NOMO-1 treated with DMSO at 0.1 percent for 48 hours (cell line): ENCODE results near the gene BMERB1.
"Not testable (repeated sequence)": the region's sequence is repeated elsewhere in the genome, so short reads cannot be mapped to it uniquely, and the experiment has no call there.

Experiments used
- DNase-seq: peaks from one replicate; lab custom pipeline; 2025; ENCODE audit not compliant: unreplicated experiment; lab: John Stamatoyannopoulos, UW

Gene BMERB1

DNA sequence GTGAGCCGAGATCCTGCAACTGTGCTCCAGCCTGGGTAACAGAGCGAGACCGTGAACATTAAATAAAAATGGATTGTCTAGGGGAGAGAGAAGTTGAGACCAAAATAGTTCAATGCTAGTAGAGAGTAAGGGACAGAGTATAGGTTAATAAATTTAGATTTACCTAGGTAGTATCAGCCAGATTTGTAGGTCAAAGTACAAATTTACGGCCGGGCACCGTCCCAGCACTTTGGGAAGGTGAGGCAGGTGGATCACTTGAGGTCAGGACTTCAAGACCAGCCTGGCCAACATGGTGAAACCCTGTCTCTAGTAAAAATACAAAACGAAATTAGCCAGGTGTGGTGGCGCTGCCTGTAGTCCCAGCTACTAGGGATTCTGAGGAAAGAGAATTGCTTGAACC lies 12.2 kb upstream of the BMERB1 start:
- no peak for DNase-seq

GRCh38 chr16:15425861-15426260 lies 8.5 kb upstream of the BMERB1 start:
- DNase-seq = no peak

GRCh38 chr16:15426796-15427195 lies 7.6 kb upstream of the BMERB1 start:
- DNase-seq = no peak

GRCh38 chr16:15427648-15428239 lies 6.6 kb upstream of the BMERB1 start:
- peak; percentile 21 for DNase-seq

GRCh38 chr16:15430884-15431283 lies 3.5 kb upstream of the BMERB1 start:
- DNase-seq = not testable (repeated sequence)

DNA sequence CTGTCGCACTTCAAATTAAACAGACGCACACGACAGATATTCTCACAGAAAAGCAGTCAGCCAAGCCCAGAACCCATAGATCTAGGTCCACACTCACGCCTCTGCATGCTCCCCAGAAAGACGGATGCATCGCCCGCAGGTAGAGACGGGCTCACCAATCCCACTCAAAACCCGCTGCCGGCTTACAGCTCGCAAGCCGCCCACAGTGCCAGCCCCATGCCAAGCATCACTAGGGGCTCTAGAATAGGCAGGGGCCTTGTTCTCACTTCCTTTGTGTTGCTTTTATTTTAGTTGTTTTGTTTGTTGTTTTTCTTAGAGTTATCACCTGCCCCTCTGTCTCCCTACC lies 336 bp upstream of the BMERB1 start:
- no peak for DNase-seq

GRCh38 chr16:15435216-15435864 lies 952 bp downstream of the BMERB1 start:
- peak; percentile 11 for DNase-seq

DNA sequence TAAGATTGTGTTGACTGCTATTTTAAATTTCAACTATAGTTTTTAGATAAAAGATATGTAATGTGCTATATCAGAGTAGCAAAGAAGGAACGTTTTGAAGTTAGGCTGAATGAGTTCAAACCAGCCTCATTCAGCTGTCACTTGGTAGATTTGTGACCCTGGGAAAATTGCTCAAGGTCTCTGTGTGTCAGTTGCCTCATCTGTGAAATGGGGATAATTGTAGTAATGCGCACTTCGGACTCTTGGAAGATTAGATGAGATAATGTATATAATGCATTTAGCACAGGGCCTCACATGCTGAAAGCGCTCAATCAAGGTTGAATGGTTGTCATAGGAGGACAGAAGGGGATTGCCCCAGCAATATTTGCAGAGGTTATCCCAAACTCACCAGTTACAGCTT lies 4.7 kb downstream of the BMERB1 start:
- DNase-seq = no peak

DNA sequence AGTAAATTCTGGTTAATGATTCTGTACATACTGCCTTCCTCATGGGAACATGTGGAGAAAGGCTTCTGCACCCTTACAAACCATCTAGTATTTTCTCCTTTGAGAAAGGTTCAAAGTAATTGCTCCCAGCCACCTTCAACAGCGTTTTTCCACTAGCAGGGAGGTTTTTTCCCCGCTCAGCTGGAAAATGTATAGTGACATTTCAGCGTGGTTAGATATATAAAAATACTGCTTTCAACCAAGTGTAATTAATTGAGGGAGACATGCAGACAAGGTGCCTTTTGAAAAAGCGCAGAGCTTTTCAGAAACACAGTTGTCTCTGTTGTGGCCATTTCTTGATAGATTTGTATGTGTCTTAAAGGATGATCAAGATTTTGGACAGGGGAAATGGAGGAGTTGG lies 5.1 kb downstream of the BMERB1 start:
- DNase-seq = no peak

- no peak for DNase-seq
Observed at GRCh38 chr16:15440852-15441251, 6.5 kb downstream of the BMERB1 start.

GRCh38 chr16:15442140-15442539 lies 7.8 kb downstream of the BMERB1 start:
- not testable (repeated sequence) for DNase-seq

GRCh38 chr16:15443753-15444152 lies 9.4 kb downstream of the BMERB1 start:
- no peak for DNase-seq

GRCh38 chr16:15444264-15444663 lies 9.9 kb downstream of the BMERB1 start:
- no peak for DNase-seq

DNA sequence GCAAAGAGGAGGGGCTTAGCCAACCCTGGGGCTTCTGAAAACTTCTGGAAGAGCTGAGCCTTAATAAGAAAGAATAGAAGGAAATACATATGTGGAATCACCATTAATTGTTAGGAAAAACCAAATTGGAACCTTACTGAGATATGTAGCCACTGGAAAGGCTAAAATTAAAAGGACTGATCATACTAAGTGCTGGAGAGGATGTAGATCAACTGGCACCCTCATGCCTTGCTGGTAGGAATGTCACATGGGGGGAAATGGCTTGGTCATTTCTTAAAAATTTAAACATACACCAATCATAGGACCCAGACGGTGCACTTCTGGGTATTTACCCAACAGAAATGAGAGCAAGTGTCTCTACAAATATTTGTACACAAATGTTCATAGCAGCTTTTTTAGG lies 11.1 kb downstream of the BMERB1 start:
- DNase-seq = no peak

GRCh38 chr16:15446901-15447300 lies 12.5 kb downstream of the BMERB1 start:
- no peak for DNase-seq

DNA sequence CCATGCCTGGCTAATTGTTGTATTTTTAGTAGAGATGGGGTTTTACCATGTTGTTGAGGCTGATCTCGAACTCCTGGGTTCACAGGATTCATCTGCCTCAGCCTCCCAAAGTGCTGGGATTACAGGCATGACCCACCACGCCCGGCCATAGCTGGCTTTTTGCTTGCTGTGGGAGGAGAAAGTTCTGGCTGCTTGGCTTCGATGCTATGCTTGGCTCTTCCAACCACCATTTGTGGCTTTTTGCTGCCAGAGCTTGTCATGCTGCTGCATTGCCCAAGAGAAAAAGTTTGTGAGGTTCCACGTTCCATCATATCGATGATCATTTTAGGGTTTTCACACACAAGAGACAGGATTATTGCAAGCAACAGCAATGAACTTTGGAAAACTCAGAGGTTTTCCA lies 16.2 kb downstream of the BMERB1 start:
- no peak for DNase-seq

- no peak for DNase-seq
Observed at GRCh38 chr16:15451098-15451731, 16.8 kb downstream of the BMERB1 start.

DNA sequence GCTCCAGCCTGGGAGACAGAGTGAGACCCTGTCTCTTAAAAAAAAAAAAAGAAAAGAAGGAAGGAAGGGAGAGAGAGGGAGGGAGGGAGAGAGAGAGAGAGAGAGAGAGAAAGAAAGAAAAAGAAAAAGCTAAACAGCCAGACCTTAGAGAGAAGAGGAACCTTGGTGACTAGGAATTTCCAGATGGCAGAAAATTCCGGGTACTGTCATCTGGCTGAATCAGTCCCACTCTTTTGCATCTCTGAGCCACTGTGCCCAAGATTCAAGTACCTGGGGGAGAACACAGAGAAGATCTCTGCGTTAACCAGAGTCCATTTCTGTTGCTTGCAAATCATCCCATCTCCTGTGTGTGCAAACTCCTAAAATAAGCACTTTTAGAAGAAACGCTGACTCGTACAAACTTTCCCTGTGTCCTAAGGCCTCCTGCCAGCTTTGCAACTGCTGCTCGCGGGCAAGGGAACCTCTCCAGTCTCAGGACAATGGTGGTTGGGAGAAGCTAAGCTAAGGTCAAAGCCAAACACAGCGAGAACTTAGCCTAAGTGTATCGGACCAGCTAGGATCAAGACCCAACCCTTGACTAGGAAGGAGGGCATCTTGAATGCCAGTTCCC lies 18.0 kb downstream of the BMERB1 start:
- DNase-seq = no peak

DNA sequence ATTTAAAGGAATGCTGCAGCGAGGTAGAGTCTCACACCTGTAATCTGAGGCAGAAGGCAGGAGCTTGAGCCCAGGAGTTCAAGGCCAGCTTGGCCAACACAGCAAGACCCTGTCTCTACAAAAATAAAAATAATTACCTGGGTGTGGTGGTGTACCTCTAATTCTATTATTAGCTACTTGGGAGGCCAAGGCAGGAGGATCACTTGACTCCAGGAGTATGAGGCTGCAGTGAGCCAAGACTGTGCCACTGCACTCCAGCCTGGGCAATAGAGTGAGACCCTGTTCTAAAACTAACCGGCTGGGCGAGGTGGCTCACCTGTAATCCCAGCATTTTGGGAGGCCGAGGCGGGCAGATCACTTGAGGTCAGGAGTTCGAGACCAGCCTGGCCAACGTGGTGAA lies 18.9 kb downstream of the BMERB1 start:
- not testable (repeated sequence) for DNase-seq

GRCh38 chr16:15454933-15455332 lies 20.5 kb downstream of the BMERB1 start:
- DNase-seq = not testable (repeated sequence)

DNA sequence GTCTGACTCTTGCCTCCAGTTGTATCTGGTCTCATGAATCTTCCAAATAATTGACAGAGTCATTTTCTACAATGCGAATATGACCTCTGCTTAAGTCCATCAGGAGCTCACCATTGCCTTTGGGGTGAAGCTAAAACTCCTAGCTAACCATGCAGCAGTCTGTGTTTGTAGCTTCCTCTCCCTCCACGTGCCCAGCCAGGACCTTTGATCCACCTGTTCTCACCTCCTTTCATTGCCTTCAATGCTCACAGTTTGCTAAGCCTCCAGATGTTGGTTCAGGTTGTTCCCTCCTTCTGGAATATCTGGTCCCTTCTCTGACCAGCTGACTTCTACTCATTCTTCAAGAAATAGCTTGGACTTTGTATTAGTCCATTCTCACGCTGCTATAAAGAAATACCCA lies 23.0 kb downstream of the BMERB1 start:
- no peak for DNase-seq

- DNase-seq = no peak
Observed at GRCh38 chr16:15457958-15458357, 23.6 kb downstream of the BMERB1 start.
